NCI-H82 treated with DMSO at 0.1 percent for 48 hours (cell line): ENCODE measurements around the gene ZNRF2.
A peak's percentile ranks its signal among the peaks of the same experiment; 100 is the strongest.

ENCODE experiments used
- DNase-seq: peaks from one replicate; lab custom pipeline; 2025; ENCODE audit not compliant: unreplicated experiment; lab: John Stamatoyannopoulos, UW

ZNRF2 gene

GRCh38 chr7:30403477-30403876 lies 119.1 kb downstream of the ZNRF2 start:
- DNase-seq = no peak

- no peak for DNase-seq
These were observed 120.8 kb downstream of the ZNRF2 start for GRCh38 chr7:30405179-30405578.

- no peak for DNase-seq
These were observed 122.4 kb downstream of the ZNRF2 start for GRCh38 chr7:30406664-30407425.

GRCh38 chr7:30411173-30411572 lies 126.8 kb downstream of the ZNRF2 start:
- no peak for DNase-seq

GRCh38 chr7:30411897-30412296 lies 127.5 kb downstream of the ZNRF2 start:
- no peak for DNase-seq

- peak; percentile 12 for DNase-seq
These were observed 128.5 kb downstream of the ZNRF2 start for GRCh38 chr7:30412782-30413504.

GRCh38 chr7:30413864-30414263 lies 129.5 kb downstream of the ZNRF2 start:
- DNase-seq = no peak
